Endothelial cell of umbilical vein (primary cell): ENCODE data around the gene ZNF219. TPM values are rescaled to one million over a fixed set of nuclear protein-coding genes. Genes with fewer than 3 reads are reported as not detected.

Experiments
- BruUV-seq: library from RNA; stranded (reverse); fragments of 400-500 nt; replicated peaks from 2 replicates; lab custom pipeline; 2021; lab: Mats Ljungman, UMichigan
- CTCF ChIA-PET: fragments of 300-600, 350-600 bp; sonication (Branson Sonifier 250); formaldehyde crosslinking; loops from one replicate; lab custom pipeline; 2021; ENCODE audit warnings: antibody characterized with exemption, inconsistent platforms; lab: Charles Lee
- POLR2A ChIA-PET: fragments of 300-600, 350-600 bp; sonication (Branson Sonifier 250); formaldehyde crosslinking; loops from one replicate; lab custom pipeline; 2021; ENCODE audit warnings: antibody characterized with exemption, inconsistent platforms; lab: Charles Lee
- DNase-seq: peaks from one replicate; pipeline ENCODE4 v3.0.0-alpha.2; 2011; ENCODE audit warnings: low read depth, low spot score
- FAIRE-seq: peaks from 2 replicates; lab custom pipeline; 2011; peaks lifted over from hg19 to GRCh38; lab: Jason Lieb, UNC
- H2AFZ ChIP-seq: 2 replicates; pipeline ENCODE4 v1.6.0; 2012; ENCODE audit warnings: low read depth, low read length, control low read depth, inconsistent platforms
- H3K27ac ChIP-seq: 2 replicates; pipeline ENCODE4 v1.5.1; 2011; ENCODE audit warnings: low read depth, mild to moderate bottlenecking, control low read depth, low read length, moderate library complexity; ENCODE audit not compliant: insufficient read depth
- H3K27me3 ChIP-seq, 2 experiments: 2 replicates each; pipeline versions ENCODE4 v1.6.0 to v1.6.1; 2011; ENCODE audit warnings: low read length in 2 of 2, mixed read lengths in 1 of 2; ENCODE audit not compliant: control insufficient read depth in 2 of 2, insufficient read depth in 2 of 2
- H3K36me3 ChIP-seq, 2 experiments: 2 replicates in 1 of 2; 3 replicates in 1 of 2; pipeline ENCODE4 v1.5.1; 2011; ENCODE audit warnings: low read length in 2 of 2, mild to moderate bottlenecking in 1 of 2, moderate library complexity in 1 of 2; ENCODE audit not compliant: control insufficient read depth in 2 of 2, insufficient read depth in 2 of 2; ENCODE audit errors: extremely low read depth in 1 of 2
- H3K4me1 ChIP-seq: 3 replicates; pipeline ENCODE4 v1.5.1; 2011; ENCODE audit warnings: mild to moderate bottlenecking, low read length; ENCODE audit not compliant: control insufficient read depth, insufficient read depth; ENCODE audit errors: extremely low read depth
- H3K4me2 ChIP-seq: 2 replicates; pipeline ENCODE4 v1.6.1; 2011; ENCODE audit warnings: low read length, control low read depth, mixed read lengths; ENCODE audit not compliant: insufficient read depth
- H3K4me3 ChIP-seq, 3 experiments: fragments of 200-600 bp in 1 of 3; sonication (generic), shearing (Covaris generic) in 1 of 3; replicated peaks in 1 of 3; 2 replicates each; pipeline ENCODE4 v1.5.1; 2011 to 2016; ENCODE audit warnings: control low read depth in 3 of 3, low read length in 3 of 3, mild to moderate bottlenecking in 2 of 3, inconsistent platforms in 1 of 3, low read depth in 1 of 3, moderate library complexity in 1 of 3; ENCODE audit not compliant: insufficient read depth in 1 of 3
- H3K79me2 ChIP-seq: 2 replicates; pipeline ENCODE4 v1.6.0; 2012; ENCODE audit warnings: low read length, inconsistent platforms; ENCODE audit not compliant: control insufficient read depth, insufficient read depth
- H3K9ac ChIP-seq: replicated peaks from 2 replicates; pipeline ENCODE3; 2011; ENCODE audit warnings: low read length, control low read depth; ENCODE audit not compliant: insufficient read depth; ENCODE audit errors: extremely low read depth
- H3K9me1 ChIP-seq: replicated peaks from 3 replicates; pipeline ENCODE4 v1.6.0; 2011; ENCODE audit warnings: mild to moderate bottlenecking, low read length; ENCODE audit not compliant: control insufficient read depth, insufficient read depth; ENCODE audit errors: extremely low read depth
- H3K9me3 ChIP-seq: replicated peaks from 2 replicates; pipeline ENCODE4 v1.5.1; 2012; ENCODE audit warnings: low read length, inconsistent platforms; ENCODE audit not compliant: control insufficient read depth, insufficient read depth
- H4K20me1 ChIP-seq: replicated peaks from 2 replicates; pipeline ENCODE3; 2011; ENCODE audit warnings: mild to moderate bottlenecking, low read length; ENCODE audit not compliant: control insufficient read depth, insufficient read depth; ENCODE audit errors: extremely low read depth
- CTCF ChIP-seq, 2 donors: IDR thresholded peaks; 1 replicate in 1 of 2; 2 replicates in 1 of 2; pipeline ENCODE4 v1.5.1; 2011; ENCODE audit warnings: low read length in 2 of 2, mild to moderate bottlenecking in 2 of 2, moderate library complexity in 2 of 2, control low read depth in 1 of 2, inconsistent platforms in 1 of 2, low read depth in 1 of 2; ENCODE audit not compliant: insufficient read depth in 1 of 2; ENCODE audit errors: extremely low read depth in 1 of 2
- EZH2 ChIP-seq: IDR thresholded peaks from 2 replicates; pipeline ENCODE4 v1.6.1; 2012; ENCODE audit warnings: borderline replicate concordance, low read depth, mild to moderate bottlenecking, moderate library complexity, low read length, inconsistent platforms; ENCODE audit not compliant: severe bottlenecking
- FOS ChIP-seq: IDR thresholded peaks from 2 replicates; pipeline ENCODE4 v1.6.1; 2011; ENCODE audit warnings: mild to moderate bottlenecking, low read length, moderate library complexity, borderline replicate concordance; ENCODE audit not compliant: insufficient read depth
- GATA2 ChIP-seq: IDR thresholded peaks from 2 replicates; pipeline ENCODE4 v1.7.0; 2011; ENCODE audit warnings: low read depth, mild to moderate bottlenecking, moderate library complexity, mixed read lengths, low read length; ENCODE audit not compliant: insufficient read length, insufficient read depth
- JUN ChIP-seq: IDR thresholded peaks from 2 replicates; pipeline ENCODE4 v1.6.1; 2011; ENCODE audit warnings: borderline replicate concordance, low read depth; ENCODE audit not compliant: insufficient read length, insufficient read depth
- MYC ChIP-seq: IDR thresholded peaks from one replicate; pipeline ENCODE4 v1.6.1; 2011; ENCODE audit warnings: mild to moderate bottlenecking, low read depth, low read length
- POLR2A ChIP-seq: IDR thresholded peaks from 2 replicates; pipeline ENCODE4 v1.6.1; 2012; ENCODE audit warnings: low read depth, mild to moderate bottlenecking, control low read depth, low read length
- POLR2AphosphoS5 ChIP-seq: IDR thresholded peaks from 2 replicates; pipeline ENCODE4 v1.6.1; 2012; ENCODE audit warnings: low read depth, mild to moderate bottlenecking, control low read depth, low read length, moderate library complexity; ENCODE audit not compliant: insufficient read depth
- dilution Hi-C: fragments of 300-500 bp; cut with MboI; formaldehyde crosslinking; loops from one replicate; pipeline ENCODE4 v1.15.0; 2019; ENCODE audit warnings: low sequenced_read_pairs; ENCODE audit not compliant: extremely low pct_ligation_motif_present
- intact Hi-C: fragments of 100-400 bp; cut with micrococcal nuclease; formaldehyde crosslinking; loops from one replicate; pipeline ENCODE4 v1.10.0; 2022
- polyA plus RNA-seq, 4 experiments: library from polyadenylated mRNA; depleted of rRNA in 3 of 4; stranded (reverse) in 3 of 4; unstranded in 1 of 4; fragments of >200 nt; gene quantifications; 2 replicates each; pipeline versions ENCODE4 v1.2.1 to v1.2.3, GENCODE V29; 2011 to 2012; ENCODE audit warnings: missing spikeins in 1 of 4
- total RNA-seq: library from RNA; stranded (reverse); gene quantifications from 2 replicates; pipeline ENCODE4 v1.2.3, GENCODE V29; 2021
- TF ChIP-seq, protein P1 (sequence below): IDR thresholded peaks from 2 replicates; pipeline ENCODE4 v1.6.1; 2011; ENCODE audit not compliant: insufficient read depth, insufficient read length

Gene ZNF219
- total and polyA plus RNA-seq, 2 donors (not counting 3 experiments of a cell fraction or from before 2014, with no cell fraction given): 13.2 to 15.2 TPM

GRCh38 chr14:21078287-21078686 lies 20.2 kb downstream of the ZNF219 start:
- Histone ChIP-seq H2AFZ (no peak overlapping the region), H3K79me2 (no peaks in the 10 kb centered on the region), H3K36me3 (peaks cover 0 to 4% of the 10 kb centered on the region in 2 experiments), H3K27me3 (no peaks in the 10 kb centered on the region), H3K4me2 (no peak overlapping the region), H3K4me3 (no peak overlapping the region), H3K4me1 (no peaks in the 10 kb centered on the region), H3K9me1 (no peaks in the 10 kb centered on the region), H4K20me1 (no peaks in the 10 kb centered on the region), H3K9me3 (no peaks in the 10 kb centered on the region), H3K9ac (no peak overlapping the region), H3K27ac (no peak overlapping the region)
- dilution Hi-C loops: no loop called here
- TF ChIP-seq MYC: no peak
- TF ChIP-seq POLR2AphosphoS5: no peak
- TF ChIP-seq, protein P1, sequence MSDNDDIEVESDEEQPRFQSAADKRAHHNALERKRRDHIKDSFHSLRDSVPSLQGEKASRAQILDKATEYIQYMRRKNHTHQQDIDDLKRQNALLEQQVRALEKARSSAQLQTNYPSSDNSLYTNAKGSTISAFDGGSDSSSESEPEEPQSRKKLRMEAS: no peak
- TF ChIP-seq GATA2: no peak
- no peak for TF ChIP-seq EZH2
- TF ChIP-seq POLR2A: no peak
- no peak for TF ChIP-seq FOS
- no peak for TF ChIP-seq CTCF (IDR thresholded peaks at IDR 0.05; ENCODE audit: extremely low read depth in 1 of 2, insufficient read depth in 1 of 2, low read depth in 1 of 2, low read length in 2 of 2)
- TF ChIP-seq JUN: no peak
- no TSS peak for BruUV-seq
- ChIA-PET POLR2A (no interaction called here), CTCF (interaction anchor here (1.6 kb wide), 1 partner anchor 11 kb away, joined by 5 read pairs; no protein-coding TSS in a partner anchor)
- intact Hi-C loops: no loop called here
- no peak for DNase-seq
- no peak for FAIRE-seq
